Right lobe of liver (tissue), 6 donors: ENCODE measurements around the gene CRACDL. TPM values are rescaled to one million over a fixed set of nuclear protein-coding genes. Genes with fewer than 3 reads are reported as not detected.

Source experiments
- ATAC-seq, 4 donors: fragments of 200-7000 bp; cut with Tn5 transposase; one replicate each; pipeline ENCODE4 v1.9.1; 2020; ENCODE audit warnings: mild to moderate bottlenecking in 4 of 4, moderate library complexity in 4 of 4
- DNase-seq, 3 donors: peaks; one replicate each; pipeline ENCODE4 v3.0.0-alpha.2; 2020
- H3K27ac ChIP-seq, 3 donors: fragments of 200-600 bp; one replicate each; pipeline ENCODE4 v1.8.0; 2022
- H3K27me3 ChIP-seq, 2 donors: fragments of 200-600 bp; one replicate each; pipeline ENCODE4 v1.8.0; 2022
- H3K36me3 ChIP-seq, 4 donors: fragments of 200-600 bp; sonication (generic) in 1 of 4; one replicate each; pipeline versions ENCODE4 v1.5.1 to v1.8.0; 2017 to 2022; ENCODE audit warnings: control low read depth in 1 of 4
- H3K4me1 ChIP-seq, 4 donors: fragments of 200-600 bp; sonication (generic) in 1 of 4; one replicate each; pipeline versions ENCODE4 v1.5.1 to v1.8.0; 2017 to 2022; ENCODE audit warnings: control low read depth in 1 of 4
- H3K4me3 ChIP-seq, 3 donors: fragments of 200-600 bp; one replicate each; pipeline ENCODE4 v1.8.0; 2022
- H3K9me3 ChIP-seq, 4 donors: fragments of 200-600 bp; sonication (generic) in 1 of 4; one replicate each; pipeline versions ENCODE4 v1.5.1 to v1.8.0; 2017 to 2022; ENCODE audit warnings: control low read depth in 1 of 4
- CTCF ChIP-seq, 4 donors: fragments of 200-600 bp in 3 of 4; fragments of 450-650 bp in 1 of 4; IDR thresholded peaks; one replicate each; pipeline versions ENCODE4 v1.5.1 to v1.8.0; 2016 to 2022; ENCODE audit warnings: antibody characterized with exemption in 4 of 4, mild to moderate bottlenecking in 2 of 4
- POLR2A ChIP-seq: fragments of 450-650 bp; IDR thresholded peaks from one replicate; pipeline ENCODE4 v1.6.1; 2017; ENCODE audit warnings: antibody characterized with exemption, mild to moderate bottlenecking
- WGBS: methylation state at CpG from one replicate; pipeline ENCODE4 v1.1.6; 2018; ENCODE audit warnings: low coverage, low lambda C conversion rate; ENCODE audit not compliant: insufficient coverage; ENCODE audit errors: missing lambda C conversion rate; 5-methylcytosine and 5-hydroxymethylcytosine counted together
- intact Hi-C, 2 donors: fragments of 100-400 bp; cut with DNase I; formaldehyde crosslinking; loops; one replicate each; pipeline versions ENCODE4 v1.11.2 to v1.14.1; 2022
- total RNA-seq, 6 experiments: library from RNA; depleted of rRNA in 2 of 6; stranded (reverse); fragments of >200 nt in 2 of 6; fragmentation: NEBNext Ultra II Directional in 3 of 6; extraction: Animal tissue kit (Norgen Biotek cat#: 25700) in 3 of 6; gene quantifications; one replicate each; pipeline versions ENCODE4 v1.1.0 to v1.2.4, GENCODE V29; 2016 to 2023
- donor health status: DM: no; HTN: yes; CAD: no.
- donor health status: DM: no; HTN: no; CAD: no.
- donor health status: DM: no; HTN: no; CAD: no.
- donor health status: DM: no; HTN: yes; CAD: no.
- donor health status: DM: no; HTN: yes; CAD: no.

CRACDL gene
- total RNA-seq, 6 experiments from 2014 or later: 0.12 to 0.56 (median 0.32) TPM

GRCh38 chr2:98769114-98769476, 166.9 kb downstream of the CRACDL start:
- ATAC-seq: no peak
- Histone ChIP-seq H3K27me3 (no peaks in the 10 kb centered on the region), H3K9me3 (no peaks in the 10 kb centered on the region), H3K36me3 (no peaks in the 10 kb centered on the region), H3K27ac (no peak overlapping the region), H3K4me3 (no peak overlapping the region), H3K4me1 (no peaks in the 10 kb centered on the region)
- intact Hi-C loops: no loop called here
- WGBS: 88% methylated on average over 1 of the region's 6 CpGs
- TF ChIP-seq CTCF (IDR thresholded peaks at IDR 0.05) (no peak), POLR2A (no peak)
- no peak for DNase-seq

- no peak for DNase-seq
- WGBS: 37% methylated on average over 7 of the region's 7 CpGs
- Histone ChIP-seq H3K27ac (no peak overlapping the region), H3K36me3 (no peaks in the 10 kb centered on the region), H3K4me3 (no peak overlapping the region), H3K4me1 (no peaks in the 10 kb centered on the region), H3K27me3 (no peaks in the 10 kb centered on the region), H3K9me3 (no peaks in the 10 kb centered on the region)
- TF ChIP-seq POLR2A: no peak
- no peak for TF ChIP-seq CTCF (IDR thresholded peaks at IDR 0.05)
- peak; percentile 54 to 72 (median 54) for ATAC-seq
- intact Hi-C loops: no loop called here
These were observed 167.5 kb downstream of the CRACDL start for GRCh38 chr2:98768384-98769113.

GRCh38 chr2:98764499-98764898, 171.5 kb downstream of the CRACDL start:
- no peaks in the 10 kb centered on the region for H3K9me3 ChIP-seq
- no peaks in the 10 kb centered on the region for H3K27me3 ChIP-seq
- WGBS: 69% methylated on average over 4 of the region's 4 CpGs
- intact Hi-C loops: no loop called here
- no peak overlapping the region for H3K27ac ChIP-seq
- no peak for TF ChIP-seq CTCF (IDR thresholded peaks at IDR 0.05)
- no peak for TF ChIP-seq POLR2A
- peak in 1 of 4 donors; percentile 21 for ATAC-seq
- no peak for DNase-seq
- H3K4me1 ChIP-seq: no peaks in the 10 kb centered on the region
- no peaks in the 10 kb centered on the region for H3K36me3 ChIP-seq
- H3K4me3 ChIP-seq: no peak overlapping the region

- no peaks in the 10 kb centered on the region for H3K4me1 ChIP-seq
- no peaks in the 10 kb centered on the region for H3K36me3 ChIP-seq
- no peaks in the 10 kb centered on the region for H3K9me3 ChIP-seq
- TF ChIP-seq CTCF (IDR thresholded peaks at IDR 0.05) (no peak), POLR2A (no peak)
- DNase-seq (no peak), ATAC-seq (no peak)
- no peak overlapping the region for H3K4me3 ChIP-seq
- no peak overlapping the region for H3K27ac ChIP-seq
- no peaks in the 10 kb centered on the region for H3K27me3 ChIP-seq
- 46% methylated on average over 5 of the region's 6 CpGs for WGBS
- intact Hi-C loops: no loop called here
These were observed 172.6 kb downstream of the CRACDL start for GRCh38 chr2:98763209-98763951.
